ENCODE measurements around the gene COMTD1. TPM values are rescaled to one million over a fixed set of nuclear protein-coding genes. Genes with fewer than 3 reads are reported as not detected.
"Not testable (repeated sequence)": the region's sequence is repeated elsewhere in the genome, so short reads cannot be mapped to it uniquely, and the experiment has no call there.

The COMTD1 gene
- total RNA-seq, 2 experiments from 2014 or later, result 34.2 to 34.8 TPM

DNA sequence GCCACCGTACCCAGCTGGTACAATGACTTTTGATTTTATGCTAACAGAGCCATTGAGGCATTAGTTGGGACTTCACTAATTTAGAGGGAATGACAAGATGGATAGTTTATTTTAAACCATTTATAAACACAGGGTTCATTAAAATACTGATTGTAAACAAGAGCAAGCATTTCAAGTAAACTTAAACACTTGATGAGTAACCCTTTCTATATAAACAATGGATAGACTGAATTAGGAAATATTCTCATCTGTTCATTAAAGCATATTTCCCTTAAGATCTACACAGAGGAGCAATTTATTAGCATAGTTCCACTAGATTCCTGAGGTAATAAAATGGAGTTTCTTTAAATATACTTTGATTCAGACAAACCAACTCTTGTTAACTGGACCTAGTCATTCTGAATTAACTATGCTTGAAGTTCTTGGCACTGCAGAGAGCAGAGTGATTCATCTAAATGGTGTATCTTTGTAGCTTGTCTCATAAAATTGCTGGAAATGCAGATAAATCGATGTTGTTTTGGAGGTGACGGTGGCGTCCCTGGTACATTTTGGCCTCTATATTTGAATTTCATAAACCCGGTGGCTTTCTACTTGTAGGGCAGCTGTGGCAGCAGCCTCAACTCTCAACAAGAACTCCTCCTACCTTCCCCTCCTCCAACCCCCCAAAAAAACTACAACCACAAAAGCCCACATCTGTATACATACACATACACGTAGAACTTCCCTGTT is 40.6 kb downstream of the COMTD1 start:
- no peak overlapping the region for H3K27ac Mint-ChIP-seq
- H3K27me3 Mint-ChIP-seq, result no peaks in the 10 kb centered on the region
- H3K4me1 Mint-ChIP-seq, result no peaks in the 10 kb centered on the region
- ChIA-PET CTCF (interaction anchor here (1.4 kb wide), 1 partner anchor 35 kb away, joined by 3 read pairs; no protein-coding TSS in a partner anchor), POLR2A (interaction anchor here (1.7 to 2.9 kb wide), 2 partner anchors 14 to 16 kb away, joined by 7 to 14 read pairs; partner anchors contain the start of gene VDAC2)
- no peak for DNase-seq
- no peak overlapping the region for H3K4me3 Mint-ChIP-seq
- no peaks in the 10 kb centered on the region for H3K9me3 Mint-ChIP-seq
- no peaks in the 10 kb centered on the region for H3K36me3 Mint-ChIP-seq (ENCODE audit: low read depth)

DNA sequence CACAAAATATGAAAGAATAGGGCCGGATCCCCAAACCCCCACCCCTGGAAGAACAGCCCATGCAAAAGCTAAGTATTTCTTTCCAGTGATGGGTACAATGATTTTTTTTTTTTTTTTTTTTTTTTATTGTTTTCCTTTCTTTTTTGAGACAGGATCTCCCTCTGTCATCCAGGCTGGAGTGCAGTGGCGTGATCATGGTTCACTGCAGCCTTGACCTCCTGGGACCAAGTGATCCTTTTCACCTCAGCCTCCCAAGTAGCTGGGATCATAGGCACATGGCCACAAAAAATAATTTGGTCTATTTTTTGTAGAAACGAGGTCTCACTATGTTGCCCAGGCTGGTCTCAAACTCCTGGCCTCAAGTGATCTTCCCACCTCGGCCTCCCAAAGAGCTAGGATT is 41.1 kb downstream of the COMTD1 start:
- H3K9me3 Mint-ChIP-seq; H3K36me3 Mint-ChIP-seq (ENCODE audit: low read depth); H3K27me3 Mint-ChIP-seq; H3K4me1 Mint-ChIP-seq; H3K27ac Mint-ChIP-seq; H3K4me3 Mint-ChIP-seq; DNase-seq: not testable (repeated sequence)
- ChIA-PET POLR2A (interaction anchor here (2.9 kb wide), 1 partner anchor 15 kb away, joined by 14 read pairs; no protein-coding TSS in a partner anchor), CTCF (interaction anchor here (0.7 kb wide), 1 partner anchor 340 kb away, joined by 3 read pairs; no protein-coding TSS in a partner anchor)

DNA sequence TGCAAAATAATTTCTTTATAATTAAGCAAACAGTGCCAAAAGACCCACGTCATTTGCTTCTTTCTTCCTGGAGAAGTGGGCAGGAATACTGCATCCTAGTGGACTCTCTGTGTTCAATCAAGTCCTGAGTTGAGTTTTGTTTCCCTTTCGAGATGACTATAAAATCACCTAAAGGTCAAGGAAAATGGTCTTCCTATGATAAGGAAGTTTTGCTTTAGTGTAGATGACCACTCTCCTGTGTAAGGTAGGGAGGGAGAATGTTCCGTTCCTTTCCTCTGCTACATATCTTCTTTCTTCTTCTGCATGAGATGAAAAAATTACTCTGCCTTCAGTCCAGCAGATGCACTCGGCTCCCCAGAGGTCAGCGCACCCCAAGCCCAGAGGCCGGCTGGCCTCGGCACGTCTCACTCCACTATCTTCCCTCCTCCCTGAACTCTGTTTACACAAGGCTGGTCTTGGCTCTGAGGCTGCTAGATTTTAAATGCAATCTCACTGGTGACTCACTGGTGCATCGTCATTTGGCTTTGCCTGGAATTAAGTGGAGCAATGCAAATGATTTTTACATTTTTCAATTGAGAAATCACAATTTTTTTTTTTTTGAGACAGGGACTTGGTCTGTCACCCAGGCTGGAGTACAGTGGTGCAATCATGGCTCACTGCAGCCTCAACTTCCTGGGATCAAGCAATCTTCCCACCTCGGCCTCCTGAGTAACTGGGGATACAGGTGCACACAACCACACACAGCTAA is 43.8 kb downstream of the COMTD1 start:
- Mint-ChIP-seq H3K36me3 (ENCODE audit: low read depth) (no peaks in the 10 kb centered on the region), H3K9me3 (no peaks in the 10 kb centered on the region), H3K27me3 (no peaks in the 10 kb centered on the region), H3K4me3 (no peak overlapping the region), H3K27ac (no peak overlapping the region), H3K4me1 (peaks cover 8% of the 10 kb centered on the region)
- ChIA-PET CTCF (interaction anchor here (0.7 to 6.6 kb wide), 2 partner anchors 41 to 51 kb away, joined by 4 to 215 read pairs; partner anchors contain the start of gene COMTD1), POLR2A (no interaction called here)
- DNase-seq, result no peak

DNA sequence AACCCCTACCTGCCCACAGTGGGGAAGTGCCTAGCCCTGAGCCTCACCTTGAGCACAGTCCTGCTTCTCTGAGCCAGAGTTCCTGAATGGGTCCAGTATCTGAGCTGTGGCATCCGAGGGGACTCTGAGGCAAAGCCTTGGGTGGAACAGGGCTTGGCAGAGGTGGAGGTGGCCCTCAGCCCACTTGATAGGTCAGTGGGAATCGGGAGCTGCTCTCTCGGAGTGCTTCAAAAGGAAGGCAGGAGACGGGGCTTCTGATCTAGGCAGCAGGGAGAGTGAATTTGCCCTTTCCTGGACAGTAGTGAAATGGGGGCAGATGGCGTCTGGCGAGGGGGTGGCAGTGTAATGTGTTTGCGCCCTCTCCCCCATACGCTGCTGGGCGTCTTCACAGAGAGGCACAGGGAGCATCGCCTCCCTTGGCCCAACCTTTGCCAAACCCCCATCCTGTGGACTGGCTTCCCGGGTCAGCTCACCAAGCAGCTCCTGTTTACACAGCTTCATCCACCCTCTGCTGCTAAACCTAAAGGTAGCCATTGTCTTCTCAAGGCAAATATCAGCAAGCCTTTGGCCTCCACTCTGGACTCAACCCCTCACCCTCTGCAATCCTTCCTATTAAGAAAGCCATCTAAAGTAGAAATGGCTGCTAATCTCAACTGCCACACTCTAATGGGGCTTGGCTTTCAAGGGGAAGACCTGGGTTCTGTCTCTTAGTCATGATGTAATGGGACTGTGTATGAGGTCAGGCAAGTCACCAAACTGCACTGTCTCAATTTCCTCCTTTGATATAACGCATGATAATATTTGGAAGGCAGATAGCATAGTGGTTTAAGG is 46.3 kb downstream of the COMTD1 start:
- Mint-ChIP-seq H3K36me3 (ENCODE audit: low read depth) (no peaks in the 10 kb centered on the region), H3K4me3 (no peak overlapping the region), H3K4me1 (peaks cover 11% of the 10 kb centered on the region), H3K27me3 (no peaks in the 10 kb centered on the region), H3K27ac (no peak overlapping the region), H3K9me3 (no peaks in the 10 kb centered on the region)
- DNase-seq, result no peak
- POLR2A ChIA-PET, result interaction anchor here (0.6 to 1.2 kb wide), 3 partner anchors 22 to 78 kb away, joined by 3 read pairs; partner anchors contain the start of gene SAMD8
- CTCF ChIA-PET, result interaction anchor here (4.0 to 6.6 kb wide), 2 partner anchors 22 to 44 kb away, joined by 54 to 215 read pairs; partner anchors contain the start of genes COMTD1 and VDAC2

DNA sequence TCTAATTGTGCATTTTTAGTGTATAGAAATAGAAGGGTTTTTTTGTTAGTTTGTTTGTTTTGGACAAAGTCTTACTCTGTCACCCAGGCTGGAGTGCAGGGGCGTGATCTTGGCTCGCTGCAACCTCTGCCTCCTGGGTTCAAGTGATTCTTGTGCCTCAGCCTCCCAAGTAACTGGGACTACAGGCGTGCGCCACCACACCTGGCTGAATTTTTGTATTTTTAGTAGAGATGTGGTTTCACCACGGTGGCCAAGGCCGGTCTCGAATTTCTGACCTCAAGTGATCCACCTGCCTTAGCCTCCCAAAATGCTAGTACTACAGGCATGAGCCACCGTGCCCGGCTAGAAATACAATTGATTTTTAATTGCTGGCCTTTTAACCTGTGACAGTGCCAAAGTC is 47.2 kb downstream of the COMTD1 start:
- H3K4me1 Mint-ChIP-seq, result peaks cover 11% of the 10 kb centered on the region
- ChIA-PET CTCF (interaction anchor here (0.5 to 6.6 kb wide), 19 partner anchors 9 to 109 kb away, joined by 3 to 215 read pairs (median 6); partner anchors contain the start of genes COMTD1, SAMD8 and VDAC2), POLR2A (interaction anchor here (0.7 to 3.0 kb wide), 7 partner anchors 8 to 77 kb away, joined by 3 to 31 read pairs (median 4); partner anchors contain the start of genes COMTD1, SAMD8 and VDAC2)
- H3K9me3 Mint-ChIP-seq; H3K27me3 Mint-ChIP-seq; DNase-seq; H3K4me3 Mint-ChIP-seq; H3K27ac Mint-ChIP-seq; H3K36me3 Mint-ChIP-seq (ENCODE audit: low read depth): not testable (repeated sequence)

DNA sequence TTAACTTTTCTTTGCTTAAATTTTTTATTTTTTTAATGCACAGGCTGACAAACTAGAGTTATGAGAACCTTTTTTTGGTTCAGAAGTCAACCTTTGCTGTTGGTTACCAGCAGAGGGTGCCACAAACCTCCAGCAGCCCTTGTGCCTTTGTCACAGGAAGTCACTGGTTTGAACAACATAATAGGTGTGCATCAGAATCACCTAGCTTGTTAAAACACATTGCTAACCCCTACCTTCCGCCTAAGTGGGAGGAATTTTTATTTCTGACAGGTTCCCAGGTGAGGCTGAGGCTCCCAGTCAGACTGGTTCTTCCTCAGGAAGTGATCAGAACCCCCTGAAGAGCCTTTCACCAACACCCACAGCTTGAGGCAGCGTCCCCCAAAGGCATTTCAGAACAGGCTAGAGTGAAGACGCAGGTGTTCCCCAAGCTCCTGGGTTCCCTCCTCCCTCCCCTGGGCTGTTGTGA is 47.8 kb downstream of the COMTD1 start:
- no peak overlapping the region for H3K27ac Mint-ChIP-seq
- no peaks in the 10 kb centered on the region for H3K9me3 Mint-ChIP-seq
- no peak overlapping the region for H3K4me3 Mint-ChIP-seq
- peaks cover 11% of the 10 kb centered on the region for H3K4me1 Mint-ChIP-seq
- peaks cover 3% of the 10 kb centered on the region for H3K36me3 Mint-ChIP-seq (ENCODE audit: low read depth)
- CTCF ChIA-PET, result interaction anchor here (0.5 to 6.6 kb wide), 21 partner anchors 9 to 110 kb away, joined by 3 to 215 read pairs (median 5); partner anchors contain the start of genes COMTD1, SAMD8 and VDAC2
- DNase-seq, result peak; percentile 74
- no peaks in the 10 kb centered on the region for H3K27me3 Mint-ChIP-seq
- POLR2A ChIA-PET, result interaction anchor here (0.7 to 3.0 kb wide), 8 partner anchors 8 to 76 kb away, joined by 3 to 31 read pairs (median 4); partner anchors contain the start of genes COMTD1, SAMD8 and VDAC2

DNA sequence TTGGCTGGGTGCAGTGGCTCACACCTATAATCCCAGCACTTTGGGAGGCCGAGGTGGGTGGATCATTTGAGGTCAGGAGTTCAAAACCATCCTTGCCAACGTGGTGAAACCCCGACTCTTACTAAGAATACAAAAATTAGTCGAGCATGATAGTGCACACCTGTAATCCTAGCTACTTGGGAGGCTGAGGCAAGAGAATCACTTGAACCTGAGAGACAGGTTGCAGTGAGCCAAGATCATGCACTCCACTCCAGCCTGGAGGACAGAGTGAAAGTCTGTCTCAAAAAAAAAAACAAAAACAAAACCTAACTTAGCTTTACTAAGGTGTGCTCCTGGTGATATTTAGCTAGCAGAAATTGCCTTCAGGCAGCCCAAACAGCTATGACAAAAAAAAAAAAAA is 49.4 kb downstream of the COMTD1 start:
- no peak for DNase-seq
- H3K9me3 Mint-ChIP-seq, result no peaks in the 10 kb centered on the region
- H3K27me3 Mint-ChIP-seq, result no peaks in the 10 kb centered on the region
- H3K4me3 Mint-ChIP-seq, result no peak overlapping the region
- ChIA-PET CTCF (interaction anchor here (0.6 to 6.6 kb wide), 7 partner anchors 9 to 100 kb away, joined by 3 to 215 read pairs (median 4); partner anchors contain the start of genes COMTD1 and VDAC2), POLR2A (interaction anchor here (3.0 kb wide), 1 partner anchor 24 kb away, joined by 31 read pairs; the partner anchor contains the start of gene VDAC2)
- H3K4me1 Mint-ChIP-seq, result peaks cover 12% of the 10 kb centered on the region
- H3K27ac Mint-ChIP-seq, result no peak overlapping the region
- peaks cover 3% of the 10 kb centered on the region for H3K36me3 Mint-ChIP-seq (ENCODE audit: low read depth)

Other genes with a start within 250 kb of the COMTD1 start
- 10 to 100 TPM; 13.9 to 14.1 TPM for gene SAMD8, start 124.3 kb downstream of the COMTD1 start, total RNA-seq
- 100 to 1,000 TPM; 128 to 133 TPM for gene VDAC2, start 25.2 kb downstream of the COMTD1 start, total RNA-seq
- under 1 TPM; 0.23 to 0.35 TPM for gene ZNF503, start 165.8 kb upstream of the COMTD1 start, total RNA-seq
- not detected for gene LRMDA, start 195.7 kb upstream of the COMTD1 start, total RNA-seq

All from activated CD4-positive, alpha-beta memory T cell treated with anti-CD3 and anti-CD28 coated beads, Interleukin-2, amount 10 ng/mL, durations not matched to agents 7 days and 5 days (primary cell).